HFFc6 (cell line): ENCODE measurements around the gene TLN1. TPM values are rescaled to one million over a fixed set of nuclear protein-coding genes. Genes with fewer than 3 reads are reported as not detected.

Experiments used
- DNase-seq: peaks from one replicate; pipeline ENCODE4 v3.0.0-alpha.2; 2018
- H3K27ac Mint-ChIP-seq: 2 replicates; pipeline ENCODE4 v1.8.0; 2020; ENCODE audit warnings: mild to moderate bottlenecking, mixed read lengths
- H3K27me3 Mint-ChIP-seq: 2 replicates; pipeline ENCODE4 v1.8.0; 2021; ENCODE audit warnings: mild to moderate bottlenecking, moderate library complexity, mixed read lengths; ENCODE audit not compliant: insufficient read depth
- H3K36me3 Mint-ChIP-seq: 2 replicates; pipeline ENCODE4 v1.8.0; 2021; ENCODE audit warnings: low read depth, mixed read lengths
- H3K4me1 Mint-ChIP-seq: 2 replicates; pipeline ENCODE4 v1.8.0; 2020; ENCODE audit warnings: low read depth, mixed read lengths
- H3K4me3 Mint-ChIP-seq: 2 replicates; pipeline ENCODE4 v1.8.0; 2020; ENCODE audit warnings: mild to moderate bottlenecking, moderate library complexity, mixed read lengths
- H3K9me3 Mint-ChIP-seq: 2 replicates; pipeline ENCODE4 v1.8.0; 2020; ENCODE audit warnings: mild to moderate bottlenecking, mixed read lengths
- CTCF ChIP-seq: fragments of 200-600 bp; sonication (generic); IDR thresholded peaks from 2 replicates; pipeline ENCODE4 v1.5.0; 2021; ENCODE audit warnings: antibody characterized with exemption, mild to moderate bottlenecking
- total RNA-seq, 6 experiments: library from RNA; stranded (reverse); fragmentation: NEBNext Ultra II Directional; extraction: Animal tissue kit (Norgen Biotek cat#: 25700); gene quantifications; 2 replicates in 1 of 6; 3 replicates in 5 of 6; pipeline ENCODE4 v1.2.3, GENCODE V29; 2021

Gene TLN1
- total RNA-seq, 6 experiments from 2014 or later = 470 to 562 (median 491) TPM

GRCh38 chr9:35698231-35698630 is 33.8 kb downstream of the TLN1 start:
- Mint-ChIP-seq H3K27ac (peak overlapping the region; percentile 19; the same call in 1 of the 2 replicates), H3K9me3 (no peaks in the 10 kb centered on the region), H3K36me3 (peaks cover 16% of the 10 kb centered on the region), H3K27me3 (peaks cover 4% of the 10 kb centered on the region; the same call in 1 of the 2 replicates), H3K4me3 (no peak overlapping the region), H3K4me1 (peaks cover 31% of the 10 kb centered on the region)
- no peak for DNase-seq
- TF ChIP-seq CTCF = no peak

- Mint-ChIP-seq H3K36me3 (peaks cover 16% of the 10 kb centered on the region), H3K4me1 (peaks cover 31% of the 10 kb centered on the region), H3K9me3 (no peaks in the 10 kb centered on the region), H3K27ac (peak overlapping the region; percentile 19; the same call in 1 of the 2 replicates), H3K4me3 (no peak overlapping the region), H3K27me3 (peaks cover 4% of the 10 kb centered on the region; the same call in 1 of the 2 replicates)
- no peak for TF ChIP-seq CTCF
- no peak for DNase-seq
Observed at GRCh38 chr9:35697486-35697885, 34.5 kb downstream of the TLN1 start.

- H3K27me3 Mint-ChIP-seq = peaks cover 4% of the 10 kb centered on the region; the same call in 1 of the 2 replicates
- H3K27ac Mint-ChIP-seq = peak overlapping the region; percentile 78
- peak; percentile 89 for TF ChIP-seq CTCF
- H3K9me3 Mint-ChIP-seq = no peaks in the 10 kb centered on the region
- DNase-seq = no peak
- H3K36me3 Mint-ChIP-seq = peaks cover 16% of the 10 kb centered on the region
- H3K4me1 Mint-ChIP-seq = peaks cover 37% of the 10 kb centered on the region
- H3K4me3 Mint-ChIP-seq = peak overlapping the region; percentile 36; the same call in 1 of the 2 replicates
Observed at GRCh38 chr9:35696520-35697215, 35.3 kb downstream of the TLN1 start.

- TF ChIP-seq CTCF = no peak
Observed at GRCh38 chr9:35695943-35696401, 36.0 kb downstream of the TLN1 start.

GRCh38 chr9:35691757-35692301 is 40.2 kb downstream of the TLN1 start:
- H3K4me3 Mint-ChIP-seq = peak overlapping the region; percentile 100
- peaks cover 24% of the 10 kb centered on the region for H3K27me3 Mint-ChIP-seq
- H3K27ac Mint-ChIP-seq = peak overlapping the region; percentile 97
- DNase-seq = no peak
- TF ChIP-seq CTCF = no peak
- peaks cover 50% of the 10 kb centered on the region for H3K4me1 Mint-ChIP-seq
- no peaks in the 10 kb centered on the region for H3K9me3 Mint-ChIP-seq
- H3K36me3 Mint-ChIP-seq = peaks cover 32% of the 10 kb centered on the region

More at GRCh38 chr9:35695943-35696401, 36.0 kb downstream of the TLN1 start:
- no peaks in the 10 kb centered on the region for H3K9me3 Mint-ChIP-seq
- peaks cover 16% of the 10 kb centered on the region for H3K36me3 Mint-ChIP-seq
- no peak for DNase-seq
- H3K27me3 Mint-ChIP-seq = peaks cover 9% of the 10 kb centered on the region
- peaks cover 43% of the 10 kb centered on the region for H3K4me1 Mint-ChIP-seq
- no peak overlapping the region for H3K4me3 Mint-ChIP-seq
- peak overlapping the region; percentile 78 for H3K27ac Mint-ChIP-seq
